ENCODE results near the gene NMNAT3.
"Not testable (repeated sequence)": the region's sequence is repeated elsewhere in the genome, so short reads cannot be mapped to it uniquely, and the experiment has no call there.

The NMNAT3 gene

DNA sequence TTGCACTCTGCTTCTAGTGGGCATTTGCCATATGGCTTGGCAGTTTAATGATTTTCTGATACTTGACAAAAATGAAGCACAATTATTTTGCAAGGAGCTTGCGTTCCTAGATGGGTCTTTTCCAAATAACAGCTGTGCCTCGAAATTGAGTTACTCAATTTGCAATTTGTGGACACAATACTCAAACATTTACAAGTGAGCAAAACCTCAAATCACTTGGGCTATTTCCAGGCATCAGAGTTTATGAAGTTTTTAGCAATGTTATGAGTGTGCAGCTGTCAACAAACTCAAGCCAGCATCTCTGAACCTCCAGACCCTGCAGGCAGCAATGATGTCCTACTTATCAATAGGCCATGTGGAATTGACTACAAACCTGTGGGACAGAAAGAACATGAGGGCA lies 41.3 kb downstream of the NMNAT3 start:
- no peak for DNase-seq (ENCODE audit: low read depth in 2 of 2)

DNA sequence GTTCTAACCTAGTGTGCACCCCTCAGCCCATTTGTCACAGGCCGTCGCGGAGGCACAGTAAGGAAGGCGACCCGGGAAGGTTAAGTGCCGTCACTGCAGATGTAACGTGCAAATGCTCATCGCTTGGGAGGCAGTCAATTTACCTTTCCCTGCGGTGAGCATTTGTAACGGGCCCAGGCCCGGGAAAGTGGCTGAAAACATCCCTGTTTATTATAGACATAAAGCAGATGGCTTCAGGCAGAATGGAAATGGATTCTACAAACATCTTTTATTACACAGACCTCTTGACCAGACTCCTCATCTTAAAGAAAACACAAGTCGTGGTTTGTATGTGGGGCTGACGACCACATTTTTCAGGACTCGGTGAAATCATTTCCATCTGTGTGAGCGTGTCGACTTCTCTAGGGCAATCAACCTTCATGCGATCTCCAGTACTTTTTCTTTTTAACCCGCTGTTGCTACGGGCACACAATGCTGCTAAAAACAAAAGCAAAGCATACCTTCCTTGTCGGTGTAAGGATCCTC lies 43.6 kb downstream of the NMNAT3 start:
- DNase-seq (ENCODE audit: low read depth in 2 of 2): no peak

DNA sequence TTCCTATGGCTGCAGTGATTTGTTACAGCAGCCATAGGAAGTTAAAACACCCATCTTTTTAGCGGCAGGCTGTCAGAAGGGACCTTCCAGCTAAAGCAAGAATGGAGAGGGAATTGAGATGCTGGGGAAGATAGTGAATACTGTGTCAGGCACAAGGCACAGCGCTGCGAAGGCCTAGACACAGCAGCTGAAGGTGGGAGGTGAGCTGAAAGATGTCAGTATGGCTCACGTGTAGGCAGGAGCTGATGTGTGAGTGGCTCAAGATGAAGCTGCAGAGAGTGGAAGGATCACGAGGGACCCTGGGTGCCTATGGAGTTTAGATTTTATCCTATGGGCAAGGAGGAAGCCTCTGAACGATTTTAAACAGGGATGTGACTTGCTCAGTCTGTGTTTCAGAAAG lies 44.3 kb downstream of the NMNAT3 start:
- DNase-seq (ENCODE audit: low read depth in 2 of 2): no peak

DNA sequence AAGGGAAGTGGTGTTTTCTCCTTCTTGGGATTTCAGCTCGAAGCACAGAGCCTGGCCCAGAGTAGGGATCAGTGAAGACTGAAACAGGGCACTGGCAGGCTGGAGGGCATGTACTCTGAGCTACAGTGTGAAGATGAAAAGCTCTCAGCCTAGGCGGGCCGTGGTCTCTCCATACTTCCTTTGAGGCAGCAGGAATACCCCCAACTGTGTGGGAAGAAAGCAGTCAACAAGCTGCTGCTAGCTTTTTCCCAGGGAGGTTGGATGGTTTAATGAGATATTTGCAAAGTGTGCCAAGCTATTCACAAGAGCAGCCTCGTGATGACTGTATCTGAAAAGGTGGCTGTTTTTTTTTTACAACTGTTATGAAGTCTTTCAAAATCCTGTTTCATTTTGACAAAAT lies 47.2 kb downstream of the NMNAT3 start:
- no peak for DNase-seq (ENCODE audit: low read depth in 2 of 2)

DNA sequence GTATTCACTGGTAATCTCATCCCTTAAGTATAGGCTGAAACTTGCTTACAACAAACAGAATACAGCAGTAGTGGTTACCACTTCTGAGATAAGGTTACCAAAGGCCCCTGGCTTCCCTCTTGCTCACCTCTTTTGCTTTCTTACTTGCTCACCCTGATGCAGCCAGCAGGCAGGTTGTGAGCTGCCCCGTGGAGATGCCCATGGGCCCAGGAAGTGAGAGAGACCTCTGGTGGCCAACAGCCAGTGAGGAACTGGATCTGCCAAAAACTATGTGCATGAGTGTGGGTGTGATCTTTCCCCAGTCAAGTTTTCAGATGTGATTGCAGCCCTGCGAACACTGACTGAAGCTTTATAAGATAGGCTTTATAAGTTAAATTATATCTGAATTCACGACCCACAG lies 48.7 kb downstream of the NMNAT3 start:
- no peak for DNase-seq (ENCODE audit: low read depth in 2 of 2)

DNA sequence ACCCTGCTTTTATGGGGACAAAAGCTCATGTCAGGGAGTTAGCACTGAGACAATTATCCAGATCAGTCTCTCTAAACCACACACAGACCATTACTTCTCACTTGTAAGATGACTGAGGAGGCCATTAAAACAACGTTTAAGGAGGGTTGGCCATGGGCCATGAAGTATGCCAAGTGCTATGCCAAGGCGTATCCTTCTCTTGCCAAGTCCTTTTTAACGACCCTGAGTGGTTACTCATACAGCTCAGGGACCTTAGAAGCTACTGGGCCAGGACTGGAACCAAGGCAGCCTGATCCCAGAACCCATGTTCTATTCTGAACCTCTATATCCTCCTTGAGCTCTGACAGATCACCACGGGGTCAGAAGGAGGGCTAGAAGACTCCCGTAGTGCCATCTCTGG lies 50.0 kb downstream of the NMNAT3 start:
- no peak for DNase-seq (ENCODE audit: low read depth in 2 of 2)

DNA sequence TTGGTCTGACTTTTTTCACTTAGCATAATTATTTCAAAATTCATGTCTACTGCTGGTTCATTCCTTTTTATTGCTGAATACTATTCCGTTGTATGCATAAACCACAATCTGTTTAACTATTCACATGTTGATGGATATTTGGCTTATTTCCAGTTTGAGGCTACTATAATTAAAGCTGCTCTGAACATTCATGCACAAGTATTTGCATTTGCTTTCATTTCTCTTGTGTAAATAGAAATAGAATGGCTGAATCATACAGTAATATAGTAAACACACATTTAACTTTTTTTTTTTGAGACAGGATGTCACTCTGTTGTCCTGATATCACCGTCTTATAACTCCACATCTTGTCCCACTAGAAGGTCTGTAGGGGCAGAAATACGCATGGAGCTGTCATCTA lies 57.3 kb downstream of the NMNAT3 start:
- no peak for DNase-seq (ENCODE audit: low read depth in 2 of 2)

DNA sequence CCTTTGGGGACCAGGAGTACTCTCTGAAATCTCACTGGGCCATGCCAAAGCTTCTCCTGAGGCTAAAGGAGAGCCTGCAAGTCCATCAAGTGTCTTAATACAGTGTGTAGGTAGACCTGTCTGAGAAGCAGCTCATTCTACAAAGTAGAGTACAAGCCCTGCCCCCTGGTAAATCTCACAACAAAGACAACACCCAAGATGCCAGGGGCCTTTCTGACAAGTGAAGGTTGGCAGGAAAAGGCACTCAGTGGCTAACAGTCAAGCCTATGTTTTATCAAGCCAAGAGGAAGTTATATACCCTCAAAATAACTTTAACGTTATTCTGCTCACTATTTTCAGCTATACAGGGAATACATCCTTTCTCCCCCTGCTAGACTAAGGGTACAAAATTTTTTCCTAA lies 58.3 kb downstream of the NMNAT3 start:
- no peak for DNase-seq (ENCODE audit: low read depth in 2 of 2)

DNA sequence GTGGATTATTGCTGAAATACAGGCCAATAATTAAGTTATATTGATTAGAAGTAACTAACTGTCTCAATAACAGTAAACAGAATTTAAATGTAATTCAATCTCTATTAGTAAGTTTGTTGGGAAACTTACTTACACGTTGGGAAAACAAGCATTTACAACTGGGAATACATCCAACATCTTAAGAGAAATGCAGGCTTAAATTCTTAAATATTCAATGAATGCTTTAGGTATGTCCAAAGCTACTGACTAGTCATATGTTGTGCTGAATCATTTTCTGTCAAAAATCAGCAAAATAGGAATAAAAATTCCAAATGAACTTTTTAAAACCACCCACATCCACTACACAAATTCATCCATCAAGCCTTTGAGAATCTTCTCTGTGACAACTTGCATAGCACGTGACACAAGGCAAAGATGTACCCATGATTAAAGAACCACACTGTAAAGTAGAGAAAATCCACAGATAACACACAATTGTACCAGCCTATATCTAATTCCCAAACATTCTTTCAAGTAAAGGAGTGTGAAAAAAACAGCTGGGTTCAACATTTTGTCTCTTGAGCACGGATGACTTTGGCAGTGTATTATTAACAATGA lies 60.0 kb downstream of the NMNAT3 start:
- DNase-seq (ENCODE audit: low read depth in 2 of 2): no peak

DNA sequence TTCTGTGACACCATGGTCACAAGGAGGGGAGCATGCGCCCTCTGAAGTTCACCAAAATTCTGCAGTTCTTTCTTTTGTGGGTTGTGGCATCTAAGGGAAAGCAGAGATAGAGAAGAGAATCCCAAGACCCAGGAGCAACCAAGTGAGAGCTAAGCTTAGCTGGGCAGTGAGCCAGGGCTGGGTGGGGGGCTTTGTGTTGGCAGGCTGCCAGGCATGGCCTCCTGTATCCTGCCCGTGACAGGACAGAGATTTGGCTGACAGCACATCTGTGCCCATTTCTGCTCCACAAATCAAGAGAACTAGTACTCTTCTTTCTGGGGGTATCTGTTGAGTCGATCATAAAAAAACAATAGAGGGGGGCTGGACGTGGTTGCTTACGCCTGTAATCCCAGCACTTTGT lies 66.2 kb downstream of the NMNAT3 start:
- DNase-seq (ENCODE audit: low read depth in 2 of 2): no peak

DNA sequence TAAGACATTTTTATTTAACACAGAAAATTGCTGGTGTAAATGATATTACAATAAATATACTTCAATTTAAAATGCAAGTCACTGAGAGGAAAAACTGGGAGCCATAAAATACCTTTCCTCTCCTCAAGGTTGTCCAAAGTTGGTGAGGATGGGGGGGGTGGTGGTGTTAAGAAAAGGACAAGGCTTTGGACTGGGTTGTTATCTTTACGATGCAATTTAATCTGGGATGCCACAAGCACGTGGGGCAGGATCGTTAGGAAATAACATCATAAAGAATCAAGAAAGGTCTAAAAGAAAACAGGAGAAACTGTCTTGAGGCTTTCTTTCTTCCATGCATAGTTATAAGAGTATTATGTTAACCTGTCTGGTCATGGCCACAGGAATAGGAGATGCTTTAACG lies 66.9 kb downstream of the NMNAT3 start:
- no peak for DNase-seq (ENCODE audit: low read depth in 2 of 2)

DNA sequence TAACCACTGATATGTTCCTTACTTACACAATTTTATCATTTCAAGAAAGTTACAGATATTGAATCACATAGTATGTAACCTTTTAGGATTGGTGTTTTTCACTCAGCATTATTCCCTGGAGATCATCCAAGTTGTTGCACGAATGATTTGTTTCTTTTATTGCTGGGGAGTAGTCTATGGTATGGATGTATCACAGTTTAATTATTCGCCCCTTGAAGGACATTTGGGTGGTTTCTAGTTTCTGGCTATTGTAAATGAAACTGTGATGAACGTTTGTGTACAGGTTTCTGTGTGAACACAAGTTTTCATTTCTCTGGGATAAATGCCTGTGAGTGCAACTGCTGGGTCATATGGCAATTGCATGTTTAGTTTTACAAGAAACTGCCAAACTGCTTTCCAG lies 68.8 kb downstream of the NMNAT3 start:
- DNase-seq (ENCODE audit: low read depth in 2 of 2): no peak

DNA sequence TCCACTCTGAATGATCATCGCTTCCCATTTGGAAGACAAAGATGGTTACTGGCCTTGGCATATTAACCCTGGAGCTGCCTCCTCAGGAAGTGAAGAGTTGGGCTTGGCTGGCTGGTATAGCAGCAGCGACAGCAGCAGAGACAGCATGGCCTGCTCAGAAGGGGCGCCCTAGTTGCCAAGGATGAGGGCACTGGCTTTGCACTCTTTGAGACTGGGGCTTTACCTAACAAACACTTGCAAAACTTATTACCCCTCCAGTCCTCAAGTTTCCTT lies 69.7 kb downstream of the NMNAT3 start:
- DNase-seq (ENCODE audit: low read depth in 2 of 2): no peak

DNA sequence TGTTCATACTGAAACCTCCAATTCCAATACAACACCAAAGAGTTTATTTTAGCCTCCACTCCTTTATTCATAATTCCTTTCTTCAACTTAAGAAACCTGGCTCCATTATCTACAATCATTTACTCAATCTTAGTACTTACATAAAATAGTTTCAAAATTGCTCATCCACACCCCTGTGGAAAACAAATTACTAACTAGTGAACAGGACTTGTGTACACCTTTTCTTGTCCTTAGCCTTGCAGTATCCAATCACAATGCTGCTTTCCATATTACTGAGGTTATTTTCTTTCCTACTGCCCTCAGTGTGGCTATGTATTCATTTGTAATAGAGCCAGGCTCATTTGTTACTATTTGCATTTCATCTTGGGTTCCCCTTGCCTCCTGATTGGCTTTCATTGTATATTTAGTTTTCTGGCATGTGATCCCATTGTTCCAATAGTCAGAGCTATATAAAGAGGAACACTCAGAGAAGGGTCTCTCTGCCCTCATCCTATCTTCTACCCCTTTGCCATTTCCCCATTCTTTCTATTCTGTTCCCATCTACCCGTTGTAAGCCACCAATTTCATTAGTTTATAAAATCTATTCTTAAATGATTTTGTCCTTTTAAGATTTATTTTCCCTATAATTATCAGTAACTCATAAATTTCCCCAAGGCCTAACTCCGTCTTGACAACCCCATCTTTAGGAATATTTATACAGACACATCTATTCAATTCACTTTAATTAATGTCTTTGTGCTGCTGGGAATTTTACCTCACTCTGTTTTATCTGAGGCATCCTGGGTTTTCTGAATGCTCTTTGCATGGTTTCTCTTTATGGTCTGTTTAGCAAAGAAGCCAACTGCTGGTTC lies 70.3 kb downstream of the NMNAT3 start:
- no peak for DNase-seq (ENCODE audit: low read depth in 2 of 2)

DNA sequence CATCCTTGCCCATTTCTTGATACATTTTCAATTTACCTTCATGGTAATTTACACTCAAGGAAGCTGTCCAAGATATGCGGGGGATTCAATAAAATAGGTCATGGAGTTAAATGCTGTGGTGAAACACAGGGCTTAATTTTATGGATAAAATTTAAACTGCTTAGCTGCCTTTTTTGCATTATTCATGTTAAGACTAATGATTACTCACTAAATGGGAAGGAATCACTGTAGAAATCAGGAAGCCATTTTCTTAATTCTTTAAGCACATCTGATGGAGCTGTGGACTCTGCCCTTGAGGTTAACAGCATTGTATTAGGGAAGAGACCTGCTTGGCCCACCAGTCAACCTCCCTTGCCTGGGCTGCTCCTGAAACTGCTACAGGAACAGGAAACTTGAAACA lies 75.8 kb downstream of the NMNAT3 start:
- DNase-seq (ENCODE audit: low read depth in 2 of 2): no peak

DNA sequence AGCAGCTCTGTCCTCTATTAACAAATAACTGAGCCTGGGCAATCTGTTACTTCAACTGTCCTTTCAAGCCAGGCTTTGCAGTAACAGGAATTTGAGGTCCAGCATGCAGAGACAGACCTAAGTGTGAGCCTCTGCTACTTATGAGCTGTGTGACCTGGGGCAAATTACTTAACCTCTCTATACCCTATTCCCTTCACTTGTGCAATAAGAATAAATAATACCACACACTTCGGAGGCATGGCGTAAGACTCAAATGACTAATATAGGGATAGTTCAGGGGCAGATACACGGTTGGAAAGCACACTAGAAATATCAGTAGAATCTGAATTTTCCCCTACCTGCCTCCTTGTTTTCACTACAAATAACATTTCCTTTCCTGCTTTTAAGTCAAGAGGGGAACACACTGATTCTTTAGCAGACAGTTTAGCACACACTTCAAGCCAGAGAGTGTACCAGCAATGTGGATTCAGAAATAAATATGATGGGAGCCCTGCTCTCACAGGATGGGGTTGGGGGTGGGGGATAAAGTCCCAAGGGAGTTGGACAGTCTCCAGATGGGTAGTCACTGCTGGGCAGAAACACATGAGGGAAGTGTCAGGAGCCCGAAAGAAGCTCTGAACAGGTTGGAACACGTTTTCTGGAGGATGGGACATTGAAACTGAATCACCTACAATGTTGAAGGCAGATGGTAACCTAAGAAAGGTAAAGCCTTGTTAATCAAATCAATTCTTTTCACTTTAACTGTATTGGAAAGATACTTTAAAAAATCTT lies 76.4 kb downstream of the NMNAT3 start:
- no peak for DNase-seq (ENCODE audit: low read depth in 2 of 2)

DNA sequence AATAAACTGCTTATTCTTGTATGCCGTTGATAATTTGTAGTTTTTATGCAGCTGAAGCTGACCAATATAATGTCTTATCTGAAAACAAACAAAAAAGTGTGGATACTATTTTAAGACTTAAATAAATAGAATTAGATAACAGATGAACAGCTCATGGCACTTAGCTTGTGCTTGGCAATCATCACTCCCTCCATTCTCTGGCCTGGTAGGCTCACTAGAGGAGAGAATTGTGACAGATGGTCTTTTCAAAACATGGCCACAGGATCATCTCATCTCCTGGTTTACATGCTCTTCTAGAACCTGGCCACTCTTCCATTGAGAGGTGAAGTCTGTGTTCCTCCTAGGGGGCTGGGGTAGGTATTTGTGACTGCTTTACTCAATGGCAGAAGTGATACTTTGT lies 79.8 kb downstream of the NMNAT3 start:
- DNase-seq (ENCODE audit: low read depth in 2 of 2): no peak

DNA sequence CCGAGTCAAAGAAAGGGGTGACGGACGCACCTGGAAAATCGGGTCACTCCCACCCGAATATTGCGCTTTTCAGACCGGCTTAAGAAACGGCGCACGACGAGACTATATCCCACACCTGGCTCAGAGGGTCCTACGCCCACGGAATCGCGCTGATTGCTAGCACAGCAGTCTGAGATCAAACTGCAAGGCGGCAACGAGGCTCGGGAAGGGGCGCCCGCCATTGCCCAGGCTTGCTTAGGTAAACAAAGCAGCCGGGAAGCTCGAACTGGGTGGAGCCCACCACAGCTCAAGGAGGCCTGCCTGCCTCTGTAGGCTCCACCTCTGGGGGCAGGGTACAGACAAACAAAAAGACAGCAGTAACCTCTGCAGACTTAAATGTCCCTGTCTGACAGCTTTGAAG lies 86.6 kb downstream of the NMNAT3 start:
- DNase-seq (ENCODE audit: low read depth in 2 of 2): not testable (repeated sequence)

DNA sequence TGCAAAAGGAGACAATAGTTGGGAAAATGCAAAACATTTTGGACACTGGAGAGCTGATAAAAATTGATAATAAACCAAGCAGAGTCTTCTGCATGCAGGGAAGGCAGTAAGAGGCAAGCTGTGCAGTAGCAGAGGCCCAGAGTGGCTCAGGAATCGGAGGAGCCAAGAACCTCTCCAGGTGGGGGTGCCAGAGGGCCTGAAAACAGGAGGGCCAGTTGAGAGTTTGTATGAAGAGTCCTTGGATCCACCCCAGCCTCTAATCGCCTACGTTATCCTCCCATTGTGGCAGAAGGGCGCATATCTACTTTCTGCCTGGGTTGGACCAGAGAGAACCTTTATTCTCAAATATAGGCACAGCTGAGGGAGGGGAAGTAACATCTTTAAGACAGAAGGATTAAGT lies 89.3 kb downstream of the NMNAT3 start:
- DNase-seq (ENCODE audit: low read depth in 2 of 2): no peak

DNA sequence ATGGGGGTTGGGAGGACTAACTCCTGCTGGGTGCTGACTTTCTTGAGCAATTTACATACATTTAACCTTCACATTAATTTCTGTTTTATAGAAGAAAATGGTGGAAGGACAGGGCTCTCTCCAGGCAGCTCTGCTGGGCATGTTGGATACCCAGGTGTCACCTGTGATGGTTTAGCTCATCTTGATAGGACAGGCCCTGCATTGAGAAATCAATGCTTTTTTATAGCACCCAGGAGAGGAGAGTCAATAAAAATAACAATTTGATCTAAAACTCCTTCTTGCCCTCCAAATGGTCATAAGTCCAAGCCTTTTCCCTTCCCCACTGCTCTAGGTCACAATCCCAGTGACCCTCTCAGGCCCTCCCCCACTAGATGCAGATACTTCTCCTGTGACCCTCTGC lies 90.0 kb downstream of the NMNAT3 start:
- no peak for DNase-seq (ENCODE audit: low read depth in 2 of 2)

DNA sequence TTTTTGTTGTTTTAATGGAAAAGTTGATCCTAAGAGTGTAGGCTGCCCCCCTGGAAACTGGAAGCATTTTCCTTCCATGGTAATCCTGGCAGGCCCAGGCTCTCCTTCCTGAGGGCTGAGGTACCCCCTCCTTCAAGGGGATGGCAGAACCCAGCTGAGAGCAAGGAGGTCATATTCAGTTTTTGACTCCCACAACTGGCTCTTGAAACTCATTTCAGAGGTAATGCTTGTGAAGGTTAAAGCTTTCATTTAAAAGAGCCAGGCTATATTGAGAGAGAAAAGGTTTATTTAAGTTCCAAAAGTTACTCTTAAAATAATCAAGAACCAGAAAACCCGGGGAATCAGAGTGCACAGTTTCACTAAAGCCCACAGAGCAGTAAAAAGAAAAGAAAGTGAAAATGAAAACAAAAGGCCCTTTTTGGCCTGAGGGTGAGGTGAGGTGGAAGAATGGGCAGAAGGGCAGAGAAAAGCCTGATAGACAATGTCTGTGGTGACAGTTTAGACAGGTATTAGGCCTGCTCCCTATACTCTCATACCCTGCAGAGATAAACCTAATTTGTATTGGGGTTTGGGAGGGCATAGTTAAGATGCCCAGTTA lies 91.3 kb downstream of the NMNAT3 start:
- no peak for DNase-seq (ENCODE audit: low read depth in 2 of 2)

DNA sequence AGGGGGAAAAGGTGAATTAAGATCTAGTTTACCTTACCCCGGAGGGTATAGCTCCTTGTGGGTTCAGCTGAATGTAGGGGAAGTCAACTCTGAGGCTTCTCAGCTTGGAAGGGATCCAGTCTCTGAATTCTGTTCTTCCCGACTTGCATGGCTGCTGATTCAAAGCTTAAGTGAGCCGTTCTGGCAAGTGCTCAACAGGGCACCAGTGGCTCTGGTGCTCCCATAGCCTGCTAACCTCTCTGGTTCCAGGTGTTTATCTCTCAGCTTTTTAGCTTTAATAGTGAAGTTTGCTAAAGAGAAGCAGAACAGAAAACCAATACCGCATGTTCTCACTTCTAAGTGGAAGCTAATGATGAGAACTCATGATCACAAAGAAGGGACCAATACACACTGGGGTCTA lies 92.0 kb downstream of the NMNAT3 start:
- no peak for DNase-seq (ENCODE audit: low read depth in 2 of 2)

DNA sequence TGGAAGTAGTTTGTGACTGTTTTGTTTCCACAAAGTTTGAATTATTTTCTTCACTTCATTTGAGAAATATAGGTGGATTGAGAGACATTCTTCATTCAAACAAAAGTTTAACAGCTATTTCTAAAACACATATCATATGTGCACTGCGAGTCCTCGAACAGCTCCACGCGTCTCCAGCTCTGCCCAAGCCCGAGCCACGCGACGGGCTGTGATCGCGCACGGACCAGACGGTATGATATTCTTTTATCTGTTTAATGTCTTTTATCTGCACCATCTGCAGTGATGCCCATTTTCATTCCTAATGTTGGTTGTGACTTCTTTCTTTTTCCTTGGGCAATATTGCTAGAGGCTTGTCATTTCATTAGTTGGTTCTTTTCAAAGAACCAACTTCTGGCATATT lies 94.1 kb downstream of the NMNAT3 start:
- DNase-seq (ENCODE audit: low read depth in 2 of 2): not testable (repeated sequence)

All from activated CD8-positive, alpha-beta memory T cell treated with anti-CD3 and anti-CD28 coated beads for 4 hours (primary cell).